ENCODE measurements around the gene BTBD2. TPM values are rescaled to one million over a fixed set of nuclear protein-coding genes. Genes with fewer than 3 reads are reported as not detected.

Gene BTBD2
- total RNA-seq, 1 donor from 2014 or later: 59.7 TPM

- H3K4me3 ChIP-seq (ENCODE audit: low read depth, low read length): no peak overlapping the region
- no peak for DNase-seq (ENCODE audit: low read depth)
- TF ChIP-seq CTCF (conservative IDR thresholded peaks at IDR 0.05; ENCODE audit: low read depth, low read length): no peak
Measured at GRCh38 chr19:1947651-1948209, 67.8 kb downstream of the BTBD2 start.

- TF ChIP-seq CTCF (conservative IDR thresholded peaks at IDR 0.05; ENCODE audit: low read depth, low read length): peak; percentile 71
- DNase-seq (ENCODE audit: low read depth): no peak
- H3K4me3 ChIP-seq (ENCODE audit: low read depth, low read length): no peak overlapping the region
Measured at GRCh38 chr19:1945899-1946298, 69.6 kb downstream of the BTBD2 start.

GRCh38 chr19:1944916-1945561, 70.5 kb downstream of the BTBD2 start:
- DNase-seq (ENCODE audit: low read depth): no peak
- TF ChIP-seq CTCF (conservative IDR thresholded peaks at IDR 0.05; ENCODE audit: low read depth, low read length): no peak
- no peak overlapping the region for H3K4me3 ChIP-seq (ENCODE audit: low read depth, low read length)

- no peak for TF ChIP-seq CTCF (conservative IDR thresholded peaks at IDR 0.05; ENCODE audit: low read depth, low read length)
- DNase-seq (ENCODE audit: low read depth): no peak
- H3K4me3 ChIP-seq (ENCODE audit: low read depth, low read length): no peak overlapping the region
Measured at GRCh38 chr19:1944088-1944915, 71.2 kb downstream of the BTBD2 start.

GRCh38 chr19:1943661-1944087, 71.8 kb downstream of the BTBD2 start:
- TF ChIP-seq CTCF (conservative IDR thresholded peaks at IDR 0.05; ENCODE audit: low read depth, low read length): no peak
- DNase-seq (ENCODE audit: low read depth): no peak
- H3K4me3 ChIP-seq (ENCODE audit: low read depth, low read length): no peak overlapping the region

- TF ChIP-seq CTCF (conservative IDR thresholded peaks at IDR 0.05; ENCODE audit: low read depth, low read length): no peak
- DNase-seq (ENCODE audit: low read depth): no peak
Measured at GRCh38 chr19:1942934-1943555, 72.5 kb downstream of the BTBD2 start.

More at GRCh38 chr19:1942934-1943555, 72.5 kb downstream of the BTBD2 start:
- peak overlapping the region; percentile 89 for H3K4me3 ChIP-seq (ENCODE audit: low read depth, low read length)

All from epithelial cell of proximal tubule (primary cell).